Stimulated activated naive B cell treated with anti-CD40 and anti-IgM and Interleukin-4, amounts not matched to agents 10 μg/mL and 1 μg/mL and 100 μg/mL, for 72 hours (primary cell): Measurements from ENCODE around the gene NMNAT2.
A peak's percentile ranks its signal among the peaks of the same experiment; 100 is the strongest.

ENCODE experiments used
- ATAC-seq, 2 donors: fragments of 150-1000 bp; cut with Tn5 transposase; replicated peaks; 2 replicates each; pipeline ENCODE4 v1.10.0; 2021; ENCODE audit warnings: moderate library complexity in 1 of 2
- DNase-seq: peaks from one replicate; pipeline ENCODE4 v3.0.0; 2021
- H3K27ac Mint-ChIP-seq: one replicate; pipeline ENCODE4 v1.8.0; 2022; ENCODE audit warnings: mild to moderate bottlenecking, mixed read lengths
- H3K27me3 Mint-ChIP-seq, 2 donors: one replicate each; pipeline ENCODE4 v1.8.0; 2022; ENCODE audit warnings: mixed read lengths in 2 of 2
- H3K36me3 Mint-ChIP-seq, 2 donors: one replicate each; pipeline ENCODE4 v1.8.0; 2022; ENCODE audit warnings: mixed read lengths in 2 of 2, mild to moderate bottlenecking in 1 of 2
- H3K4me1 Mint-ChIP-seq, 2 donors: one replicate each; pipeline ENCODE4 v1.8.0; 2022; ENCODE audit warnings: mixed read lengths in 2 of 2, mild to moderate bottlenecking in 1 of 2
- H3K4me3 Mint-ChIP-seq, 2 donors: one replicate each; pipeline ENCODE4 v1.8.0; 2022; ENCODE audit warnings: mild to moderate bottlenecking in 2 of 2, mixed read lengths in 2 of 2, moderate library complexity in 1 of 2
- H3K9me3 Mint-ChIP-seq, 2 donors: one replicate each; pipeline ENCODE4 v1.8.0; 2022; ENCODE audit warnings: mixed read lengths in 2 of 2, mild to moderate bottlenecking in 1 of 2

NMNAT2 gene

DNA sequence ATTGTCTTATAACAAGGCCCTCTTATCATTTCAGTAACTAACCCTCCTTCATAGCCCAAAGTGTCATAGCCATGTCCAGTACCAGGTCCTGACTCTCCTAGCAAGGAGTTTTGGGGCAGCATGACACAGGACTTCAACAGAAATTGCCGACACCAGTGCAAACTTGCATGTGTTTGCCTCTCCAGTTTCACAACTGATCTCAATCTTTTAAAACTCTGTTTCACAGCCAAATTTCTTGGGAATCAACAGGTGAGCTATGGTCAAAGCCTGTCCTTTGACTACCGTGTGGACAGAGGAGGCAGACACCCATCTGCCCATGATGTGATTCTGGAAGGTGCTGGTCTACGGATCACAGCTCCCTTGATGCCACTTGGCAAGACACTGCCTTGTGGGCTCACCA lies 195.3 kb downstream of the NMNAT2 start:
- H3K4me3 Mint-ChIP-seq = no peak overlapping the region
- DNase-seq = no peak
- no peak overlapping the region for H3K27ac Mint-ChIP-seq
- no peaks in the 10 kb centered on the region for H3K9me3 Mint-ChIP-seq
- H3K27me3 Mint-ChIP-seq = peaks cover 0 to 4% of the 10 kb centered on the region in 2 donors
- no peaks in the 10 kb centered on the region for H3K36me3 Mint-ChIP-seq
- ATAC-seq = no peak
- H3K4me1 Mint-ChIP-seq = peaks cover 13 to 18% of the 10 kb centered on the region in 2 donors

DNA sequence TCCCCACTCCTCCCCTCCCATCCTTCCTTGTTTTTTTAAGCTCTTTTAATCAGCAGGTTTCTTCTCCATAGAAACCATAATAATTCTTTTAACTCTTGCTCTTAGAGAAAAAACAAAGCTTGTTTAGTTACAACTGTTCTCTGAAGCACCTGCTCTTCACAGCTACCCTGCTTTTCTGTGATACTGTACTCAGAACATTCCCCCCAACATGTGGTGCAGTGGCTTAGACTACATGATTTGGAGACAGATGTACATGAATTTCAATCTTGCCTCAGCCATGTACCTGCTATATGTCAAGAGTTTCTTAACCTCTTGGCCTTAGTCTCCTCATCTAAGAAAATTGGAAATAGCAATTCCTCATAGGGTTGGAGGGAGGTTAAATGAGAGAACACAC lies 198.6 kb downstream of the NMNAT2 start:
- DNase-seq = no peak
- Mint-ChIP-seq H3K4me1 (peaks cover 6 to 14% of the 10 kb centered on the region in 2 donors), H3K9me3 (no peaks in the 10 kb centered on the region), H3K27ac (no peak overlapping the region), H3K27me3 (no peaks in the 10 kb centered on the region), H3K4me3 (no peak overlapping the region), H3K36me3 (no peaks in the 10 kb centered on the region)
- no peak for ATAC-seq

DNA sequence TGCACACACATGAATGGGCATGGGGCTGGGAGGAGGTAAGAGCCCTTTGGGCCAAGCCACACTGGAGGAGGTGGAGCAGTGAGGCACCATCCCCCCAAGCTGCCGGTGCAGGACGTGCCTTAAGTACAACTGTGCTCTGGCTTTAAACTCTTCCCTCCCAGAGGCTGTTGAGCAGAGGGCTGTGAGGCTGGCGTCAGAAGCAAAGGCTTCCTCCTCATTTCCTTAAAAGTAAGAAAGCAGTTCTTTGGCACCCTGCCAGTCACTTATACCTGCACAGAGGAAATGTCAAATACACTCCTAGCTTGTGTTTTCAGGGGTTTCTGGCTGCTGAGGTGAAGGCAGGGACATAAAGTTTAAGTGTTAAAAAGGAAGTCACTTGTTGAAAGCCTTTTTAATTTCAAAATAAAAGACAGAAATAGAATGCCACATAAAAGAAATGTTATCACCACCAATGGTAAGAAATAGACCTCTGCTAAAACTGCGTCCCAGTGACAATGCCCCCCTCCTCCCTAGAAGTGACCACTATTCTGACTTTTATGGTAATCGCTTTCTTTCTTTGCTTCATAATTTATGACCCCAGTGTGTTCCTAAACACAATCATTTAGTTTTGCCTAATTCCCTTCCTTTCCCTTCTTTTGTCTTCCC lies 199.1 kb downstream of the NMNAT2 start:
- no peaks in the 10 kb centered on the region for H3K36me3 Mint-ChIP-seq
- H3K4me1 Mint-ChIP-seq = peaks cover 6 to 14% of the 10 kb centered on the region in 2 donors
- H3K27me3 Mint-ChIP-seq = no peaks in the 10 kb centered on the region
- ATAC-seq = peak; percentile 56 to 62
- DNase-seq = no peak
- no peaks in the 10 kb centered on the region for H3K9me3 Mint-ChIP-seq
- no peak overlapping the region for H3K27ac Mint-ChIP-seq
- H3K4me3 Mint-ChIP-seq = no peak overlapping the region

DNA sequence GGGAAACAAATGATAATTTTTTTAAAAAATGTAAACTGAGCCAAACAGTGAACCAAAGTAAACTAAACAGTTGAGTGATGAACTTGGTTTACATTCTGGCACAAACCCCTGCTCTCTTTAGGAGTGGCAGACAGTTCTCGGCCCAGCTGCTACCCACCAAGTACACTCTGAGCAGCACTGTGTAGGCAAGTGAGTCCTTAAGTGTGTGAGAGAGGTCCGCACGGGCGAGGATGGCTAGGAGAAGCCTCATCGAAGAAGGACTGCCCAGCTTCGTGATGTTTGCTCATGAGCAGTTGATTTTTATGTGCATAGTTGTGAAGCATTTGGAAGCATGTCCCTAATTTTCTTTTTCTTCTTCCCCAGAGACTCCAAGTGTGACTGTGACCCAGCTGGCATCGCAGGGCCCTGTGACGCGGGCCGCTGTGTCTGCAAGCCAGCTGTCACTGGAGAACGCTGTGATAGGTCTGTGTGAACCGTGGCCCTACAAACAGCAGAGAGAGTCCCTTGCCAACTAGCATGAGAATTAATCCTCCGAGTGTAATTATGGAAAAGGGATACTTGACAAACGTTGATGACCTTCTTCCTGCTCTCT lies 200.1 kb downstream of the NMNAT2 start:
- Mint-ChIP-seq H3K27ac (no peak overlapping the region), H3K4me3 (no peak overlapping the region)

DNA sequence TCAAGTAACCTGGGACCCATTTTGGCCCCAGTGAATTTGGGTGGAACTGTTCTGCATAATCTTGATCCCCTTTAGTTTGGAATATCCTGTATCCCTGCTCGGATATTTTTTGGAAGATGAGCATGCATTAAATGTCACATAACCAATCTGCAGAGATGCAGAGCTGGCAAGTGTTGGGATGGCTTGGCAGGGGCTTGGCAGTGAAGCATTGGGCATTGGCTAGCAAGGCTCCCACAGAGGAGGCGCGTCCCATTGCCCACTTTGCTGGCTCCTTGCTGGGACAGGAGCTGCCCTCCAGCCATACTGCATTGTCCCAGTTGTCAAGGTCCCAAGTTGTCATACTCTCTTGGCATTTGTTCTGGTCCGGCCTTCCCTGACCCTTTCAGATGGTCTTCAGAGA lies 202.2 kb downstream of the NMNAT2 start:
- Mint-ChIP-seq H3K9me3 (no peaks in the 10 kb centered on the region), H3K36me3 (no peaks in the 10 kb centered on the region), H3K27me3 (peaks cover 0 to 9% of the 10 kb centered on the region in 2 donors), H3K4me1 (peaks cover 6 to 14% of the 10 kb centered on the region in 2 donors), H3K4me3 (no peak overlapping the region), H3K27ac (no peak overlapping the region)
- ATAC-seq = no peak
- no peak for DNase-seq

More for the DNA sequence above, 200.1 kb downstream of the NMNAT2 start:
- H3K27me3 Mint-ChIP-seq = no peaks in the 10 kb centered on the region
- ATAC-seq (no peak), DNase-seq (no peak)
- no peaks in the 10 kb centered on the region for H3K9me3 Mint-ChIP-seq
- H3K4me1 Mint-ChIP-seq = peaks cover 6 to 14% of the 10 kb centered on the region in 2 donors
- H3K36me3 Mint-ChIP-seq = no peaks in the 10 kb centered on the region

DNA sequence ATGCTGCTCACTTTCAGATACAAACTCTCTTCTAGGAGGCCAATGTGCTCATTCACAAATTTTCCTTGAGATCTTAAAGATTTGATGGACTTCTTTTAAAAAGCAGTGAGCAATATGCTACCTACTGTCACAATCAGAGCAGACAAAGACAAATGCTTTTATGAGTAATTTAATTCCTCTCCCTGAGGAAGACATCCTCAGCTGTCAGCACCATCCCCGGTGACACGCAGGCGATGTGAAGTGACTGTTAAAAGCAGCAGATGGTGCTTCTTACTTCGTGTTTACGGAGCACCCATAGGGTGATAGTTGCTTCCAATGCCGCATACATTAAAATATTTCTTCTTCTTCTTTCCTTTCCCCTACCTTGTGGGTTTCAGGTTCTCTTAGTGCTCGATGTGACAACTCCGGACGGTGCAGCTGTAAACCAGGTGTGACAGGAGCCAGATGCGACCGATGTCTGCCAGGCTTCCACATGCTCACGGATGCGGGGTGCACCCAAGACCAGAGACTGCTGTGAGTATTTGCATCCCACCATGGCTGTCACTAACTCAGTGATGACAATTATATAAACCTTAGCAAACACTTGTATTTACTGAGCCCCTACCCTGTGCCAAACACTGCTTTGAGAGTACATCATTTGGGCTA lies 203.0 kb downstream of the NMNAT2 start:
- no peak overlapping the region for H3K27ac Mint-ChIP-seq

DNA sequence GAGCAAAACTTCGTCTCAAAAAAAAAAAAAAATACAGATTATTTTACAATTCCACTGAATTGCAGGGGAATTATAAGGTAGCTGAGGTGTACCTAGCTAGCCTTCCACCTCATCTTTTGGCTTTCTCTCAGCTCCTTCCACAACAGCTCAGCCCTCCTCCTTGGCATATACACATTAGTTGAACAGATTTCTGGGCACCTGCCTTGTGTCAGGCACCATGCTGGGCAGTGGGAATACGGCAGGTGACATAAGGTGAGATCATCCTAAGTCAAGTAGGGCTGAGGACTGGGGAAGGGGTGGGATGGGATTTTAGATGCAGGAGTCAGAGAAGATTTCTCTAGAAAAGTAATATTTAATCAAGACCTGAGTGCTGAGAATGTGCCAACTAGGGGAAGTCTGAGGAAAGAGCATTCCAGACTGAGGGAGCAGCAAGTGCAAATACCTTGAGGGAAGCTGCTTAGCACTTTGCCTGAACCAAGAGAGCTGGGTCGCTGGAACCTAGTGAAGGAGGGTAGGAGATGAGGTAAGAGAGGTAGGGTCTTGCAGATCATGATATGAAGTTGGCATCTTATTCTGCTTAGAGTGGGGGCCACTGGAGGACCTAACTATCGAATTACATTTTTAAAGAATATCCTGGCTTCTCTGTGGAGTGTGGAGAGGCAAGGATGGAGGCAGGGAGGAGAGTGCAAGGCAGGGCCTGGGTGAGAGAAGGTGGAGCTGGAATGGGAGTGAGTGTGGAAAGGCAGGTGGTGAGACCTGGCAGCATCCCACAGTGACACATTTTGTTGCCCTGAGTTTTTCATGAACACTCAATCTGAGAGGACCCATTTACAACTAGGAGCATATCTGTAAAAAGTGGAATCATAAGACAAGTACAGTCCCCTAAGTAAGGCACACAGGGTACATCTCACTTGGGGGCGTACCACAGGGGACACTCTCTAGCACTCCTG lies 203.9 kb downstream of the NMNAT2 start:
- no peak overlapping the region for H3K27ac Mint-ChIP-seq
- peaks cover 4 to 8% of the 10 kb centered on the region in 2 donors for H3K4me1 Mint-ChIP-seq
- H3K4me3 Mint-ChIP-seq = no peak overlapping the region
- H3K36me3 Mint-ChIP-seq = no peaks in the 10 kb centered on the region
- peaks cover 0 to 9% of the 10 kb centered on the region in 2 donors for H3K27me3 Mint-ChIP-seq
- DNase-seq (no peak), ATAC-seq (no peak)
- no peaks in the 10 kb centered on the region for H3K9me3 Mint-ChIP-seq

More for the DNA sequence above, 203.0 kb downstream of the NMNAT2 start:
- Mint-ChIP-seq H3K36me3 (no peaks in the 10 kb centered on the region), H3K27me3 (peaks cover 0 to 9% of the 10 kb centered on the region in 2 donors), H3K4me3 (no peak overlapping the region), H3K4me1 (peaks cover 6 to 14% of the 10 kb centered on the region in 2 donors), H3K9me3 (no peaks in the 10 kb centered on the region)
- ATAC-seq = no peak
- DNase-seq = no peak

DNA sequence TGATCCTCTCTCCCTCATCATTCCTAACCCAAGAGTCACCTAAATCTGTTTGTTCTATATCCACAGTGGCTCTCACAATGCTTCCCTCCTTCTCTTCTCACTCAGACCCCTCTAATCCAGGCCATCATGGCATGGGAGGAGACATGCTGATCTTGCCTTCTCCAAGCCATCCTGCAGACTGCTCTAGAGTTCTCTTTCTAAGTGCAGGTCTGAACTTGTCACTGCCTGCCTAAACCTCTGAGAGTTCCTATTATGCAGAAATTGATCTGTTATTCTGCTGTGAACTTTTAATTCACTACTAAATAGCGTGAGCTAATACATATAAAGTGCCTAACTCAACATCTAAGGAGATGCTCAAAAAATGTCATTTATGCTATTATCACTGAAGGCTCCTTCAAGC lies 205.3 kb downstream of the NMNAT2 start:
- no peaks in the 10 kb centered on the region for H3K9me3 Mint-ChIP-seq

DNA sequence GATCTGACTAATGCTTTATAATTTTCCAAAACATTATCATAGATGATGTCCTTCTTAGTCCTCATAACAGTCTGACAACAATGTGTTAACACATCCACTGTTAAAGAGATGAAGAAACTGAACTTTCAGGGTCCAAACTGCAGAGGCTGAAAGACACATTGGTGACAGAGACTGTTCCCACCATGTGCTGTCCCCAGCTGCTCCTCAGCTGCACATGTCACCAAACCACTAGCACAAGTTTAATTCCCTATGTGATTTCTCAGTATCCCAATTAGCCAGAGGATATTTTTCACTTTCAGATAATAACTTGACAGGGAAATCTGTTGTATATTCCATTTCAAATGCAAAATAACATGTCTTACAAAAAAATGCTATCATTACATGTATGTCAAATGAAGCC lies 207.5 kb downstream of the NMNAT2 start:
- Mint-ChIP-seq H3K27ac (no peak overlapping the region), H3K4me1 (no peaks in the 10 kb centered on the region), H3K4me3 (no peak overlapping the region), H3K27me3 (peaks cover 13 to 16% of the 10 kb centered on the region in 2 donors), H3K9me3 (no peaks in the 10 kb centered on the region), H3K36me3 (no peaks in the 10 kb centered on the region)
- DNase-seq (no peak), ATAC-seq (no peak)

More for the DNA sequence above, 205.3 kb downstream of the NMNAT2 start:
- no peaks in the 10 kb centered on the region for H3K4me1 Mint-ChIP-seq
- no peak overlapping the region for H3K27ac Mint-ChIP-seq
- ATAC-seq = no peak
- H3K36me3 Mint-ChIP-seq = no peaks in the 10 kb centered on the region
- no peak for DNase-seq
- peaks cover 5 to 9% of the 10 kb centered on the region in 2 donors for H3K27me3 Mint-ChIP-seq
- no peak overlapping the region for H3K4me3 Mint-ChIP-seq

DNA sequence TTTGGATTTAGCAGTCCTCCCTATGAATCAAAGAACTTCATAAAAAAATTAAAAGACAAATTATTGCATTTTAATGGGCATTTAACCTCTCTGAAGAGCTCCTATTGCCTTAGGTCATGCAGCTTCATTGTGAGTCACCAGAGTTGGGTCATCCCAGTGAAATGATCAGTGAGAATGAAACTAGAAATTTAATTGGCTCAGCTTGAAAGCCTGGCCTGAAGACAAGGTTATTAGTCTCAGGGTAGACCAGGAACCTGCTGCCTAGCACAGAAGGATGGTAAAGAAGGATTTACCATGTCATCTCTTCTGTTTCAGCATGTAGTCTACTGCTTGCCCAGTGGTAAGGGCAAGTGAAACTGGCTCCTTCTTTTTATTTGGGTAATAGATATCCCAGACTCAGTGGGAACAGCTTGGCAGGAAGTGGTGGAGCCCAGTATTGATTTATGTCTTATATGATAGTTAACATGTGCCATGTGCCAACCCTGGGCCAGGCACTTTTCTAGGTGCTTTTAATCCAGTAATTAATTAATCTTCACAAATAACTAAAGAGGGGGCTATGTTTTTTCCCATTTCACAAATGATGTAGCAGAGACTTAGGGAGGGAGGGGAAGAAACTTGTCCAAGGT lies 208.5 kb downstream of the NMNAT2 start:
- H3K4me1 Mint-ChIP-seq = no peaks in the 10 kb centered on the region
- no peak for DNase-seq
- H3K27ac Mint-ChIP-seq = no peak overlapping the region
- H3K36me3 Mint-ChIP-seq = no peaks in the 10 kb centered on the region
- peaks cover 18 to 25% of the 10 kb centered on the region in 2 donors for H3K27me3 Mint-ChIP-seq
- peak; percentile 55 to 80 for ATAC-seq
- H3K4me3 Mint-ChIP-seq = no peak overlapping the region
- H3K9me3 Mint-ChIP-seq = no peaks in the 10 kb centered on the region

DNA sequence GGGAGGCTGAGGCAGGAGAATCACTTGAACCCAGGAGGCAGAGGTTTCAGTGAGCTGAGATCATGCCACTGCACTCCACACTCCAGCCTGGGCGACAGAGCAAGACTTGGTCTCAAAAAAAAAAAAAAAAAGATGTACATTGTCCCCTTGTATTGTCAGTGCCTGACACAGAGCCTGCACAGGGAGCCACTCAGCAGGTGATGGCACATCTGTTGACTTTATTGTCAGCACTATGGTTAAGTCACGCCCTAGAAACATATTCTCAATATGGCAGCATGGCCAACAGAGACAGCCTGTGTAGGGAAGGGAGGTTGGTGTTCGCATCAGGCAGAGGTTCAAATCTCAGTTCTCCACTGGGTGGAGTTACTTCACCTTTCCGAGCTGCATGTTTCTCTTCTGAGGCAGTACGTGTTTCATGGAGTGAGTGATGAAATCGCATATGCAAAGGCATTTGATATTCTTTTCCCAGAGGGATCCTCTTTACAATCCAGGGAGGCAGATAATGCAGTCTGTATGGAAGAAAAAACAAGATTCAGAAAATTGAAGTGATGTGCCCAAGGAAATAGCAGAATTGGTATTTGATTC lies 211.6 kb downstream of the NMNAT2 start:
- DNase-seq = no peak
- Mint-ChIP-seq H3K4me3 (no peak overlapping the region), H3K9me3 (no peaks in the 10 kb centered on the region), H3K4me1 (peaks cover 0 to 1% of the 10 kb centered on the region in 2 donors), H3K27ac (no peak overlapping the region), H3K36me3 (no peaks in the 10 kb centered on the region), H3K27me3 (peaks cover 9 to 25% of the 10 kb centered on the region in 2 donors)
- no peak for ATAC-seq

DNA sequence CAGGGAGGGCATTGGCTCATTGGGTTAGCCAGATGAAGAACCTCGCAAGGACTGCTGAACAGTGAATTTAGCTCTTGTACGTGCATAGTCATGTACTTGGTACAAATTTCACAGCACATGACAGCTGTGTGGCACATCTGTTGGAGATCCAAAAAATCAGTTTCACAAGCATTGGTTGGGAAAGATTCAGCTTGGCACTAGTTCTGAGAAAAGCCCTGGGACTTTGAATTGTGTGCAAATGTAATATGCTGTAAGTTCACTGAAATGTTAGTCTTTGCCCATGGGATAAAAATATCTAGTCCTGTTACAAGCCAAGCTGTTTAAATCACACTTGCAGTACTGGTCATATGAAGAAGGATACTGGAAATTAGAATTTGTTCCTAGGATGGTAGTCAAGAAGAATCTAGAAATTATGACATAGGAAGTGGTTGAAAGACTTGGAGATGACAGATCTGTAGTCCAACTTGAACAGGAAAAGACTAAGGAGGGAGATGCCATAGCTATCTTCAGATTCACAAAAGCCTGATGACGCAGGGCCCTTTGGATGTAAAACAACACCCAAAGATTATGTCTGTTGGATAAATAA lies 212.9 kb downstream of the NMNAT2 start:
- Mint-ChIP-seq H3K9me3 (no peaks in the 10 kb centered on the region), H3K4me3 (no peak overlapping the region), H3K27ac (no peak overlapping the region), H3K36me3 (no peaks in the 10 kb centered on the region), H3K27me3 (peaks cover 9 to 36% of the 10 kb centered on the region in 2 donors), H3K4me1 (peaks cover 0 to 1% of the 10 kb centered on the region in 2 donors)
- DNase-seq (no peak), ATAC-seq (no peak)

DNA sequence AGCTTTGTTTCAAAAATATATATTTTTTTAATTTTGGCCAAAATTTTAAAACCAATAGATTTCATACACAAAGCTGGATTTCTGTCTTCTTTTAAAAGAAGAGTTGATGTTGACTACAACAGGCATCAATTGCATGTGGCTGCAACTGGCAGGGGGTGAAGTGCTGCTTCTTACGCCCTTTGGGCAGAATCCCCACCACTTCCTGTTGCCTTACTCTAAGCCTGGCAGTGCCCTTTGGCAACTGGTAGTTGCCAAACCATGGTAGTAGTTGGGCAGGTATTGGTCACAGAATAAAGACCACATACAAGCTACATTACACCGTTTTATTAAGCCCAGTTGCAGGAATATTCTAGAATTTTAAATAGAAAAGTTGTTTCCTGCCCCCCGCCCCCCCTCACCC lies 215.1 kb downstream of the NMNAT2 start:
- H3K4me3 Mint-ChIP-seq = no peak overlapping the region
- ATAC-seq (no peak), DNase-seq (no peak)
- peaks cover 0 to 1% of the 10 kb centered on the region in 2 donors for H3K4me1 Mint-ChIP-seq
- no peak overlapping the region for H3K27ac Mint-ChIP-seq
- peaks cover 14 to 40% of the 10 kb centered on the region in 2 donors for H3K27me3 Mint-ChIP-seq
- no peaks in the 10 kb centered on the region for H3K36me3 Mint-ChIP-seq
- H3K9me3 Mint-ChIP-seq = no peaks in the 10 kb centered on the region
